ENCODE results near the gene CRACDL. TPM values are rescaled to one million over a fixed set of nuclear protein-coding genes. Genes with fewer than 3 reads are reported as not detected.

Gene CRACDL
- total and polyA plus RNA-seq, 2 donors (not counting 3 experiments of a cell fraction or from before 2014, with no cell fraction given): 0.92 to 6.3 TPM

- intact Hi-C loops (cut with micrococcal nuclease): no loop called here
- DNase-seq (ENCODE audit: low read depth, low spot score) (no peak), FAIRE-seq (no peak)
- Histone ChIP-seq H3K4me1 (ENCODE audit: control insufficient read depth, extremely low read depth, insufficient read depth, low read length) (no peaks in the 10 kb centered on the region), H2AFZ (ENCODE audit: low read depth, low read length) (no peak overlapping the region), H3K4me2 (ENCODE audit: insufficient read depth, low read length) (no peak overlapping the region), H3K4me3 (replicated peaks in 1 of 3; ENCODE audit: insufficient read depth in 1 of 3, low read depth in 1 of 3, low read length in 3 of 3) (no peak overlapping the region), H3K79me2 (ENCODE audit: control insufficient read depth, insufficient read depth, low read length) (no peaks in the 10 kb centered on the region), H4K20me1 (replicated peaks; ENCODE audit: control insufficient read depth, extremely low read depth, insufficient read depth, low read length) (no peaks in the 10 kb centered on the region), H3K9me3 (replicated peaks; ENCODE audit: control insufficient read depth, insufficient read depth, low read length) (no peaks in the 10 kb centered on the region), H3K27ac (ENCODE audit: insufficient read depth, low read depth, low read length) (no peak overlapping the region), H3K36me3 (ENCODE audit: control insufficient read depth in 2 of 2, extremely low read depth in 1 of 2, insufficient read depth in 2 of 2, low read length in 2 of 2) (no peaks in the 10 kb centered on the region), H3K27me3 (ENCODE audit: control insufficient read depth in 2 of 2, insufficient read depth in 2 of 2, low read length in 2 of 2) (no peaks in the 10 kb centered on the region), H3K9me1 (replicated peaks; ENCODE audit: control insufficient read depth, extremely low read depth, insufficient read depth, low read length) (no peaks in the 10 kb centered on the region), H3K9ac (replicated peaks; ENCODE audit: extremely low read depth, insufficient read depth, low read length) (no peak overlapping the region)
- dilution Hi-C loops (cut with MboI; ENCODE audit: extremely low pct_ligation_motif_present, low sequenced_read_pairs): loop anchor here (5.0 kb wide), 1 partner anchor 37 kb away; no protein-coding TSS in a partner anchor
- BruUV-seq (replicated peaks): no TSS peak
- POLR2A ChIA-PET: no interaction called here
- CTCF ChIA-PET: no interaction called here
- TF ChIP-seq POLR2AphosphoS5 (IDR thresholded peaks at IDR 0.05; ENCODE audit: insufficient read depth, low read depth, low read length) (no peak), EZH2 (IDR thresholded peaks at IDR 0.05; ENCODE audit: borderline replicate concordance, low read depth, low read length, severe bottlenecking) (no peak), FOS (IDR thresholded peaks at IDR 0.05; ENCODE audit: borderline replicate concordance, insufficient read depth, low read length) (no peak), POLR2A (IDR thresholded peaks at IDR 0.05; ENCODE audit: low read depth, low read length) (no peak), MYC (IDR thresholded peaks at IDR 0.05; ENCODE audit: low read depth, low read length) (no peak), JUN (IDR thresholded peaks at IDR 0.05; ENCODE audit: borderline replicate concordance, insufficient read depth, insufficient read length, low read depth) (no peak), CTCF (IDR thresholded peaks at IDR 0.05; ENCODE audit: extremely low read depth in 1 of 2, insufficient read depth in 1 of 2, low read depth in 1 of 2, low read length in 2 of 2) (no peak), GATA2 (IDR thresholded peaks at IDR 0.05; ENCODE audit: insufficient read depth, insufficient read length, low read depth, low read length) (no peak)
- TF ChIP-seq, protein P1, sequence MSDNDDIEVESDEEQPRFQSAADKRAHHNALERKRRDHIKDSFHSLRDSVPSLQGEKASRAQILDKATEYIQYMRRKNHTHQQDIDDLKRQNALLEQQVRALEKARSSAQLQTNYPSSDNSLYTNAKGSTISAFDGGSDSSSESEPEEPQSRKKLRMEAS (IDR thresholded peaks at IDR 0.05; ENCODE audit: insufficient read depth, insufficient read length): no peak
These were observed 157.1 kb downstream of the CRACDL start for GRCh38 chr2:98778741-98779483.
